ENCODE measurements around the gene SLC9A1.
"Not testable (repeated sequence)": the region's sequence is repeated elsewhere in the genome, so short reads cannot be mapped to it uniquely, and the experiment has no call there.

SLC9A1 gene

GRCh38 chr1:27135541-27136235, 19.2 kb downstream of the SLC9A1 start:
- DNase-seq: no peak

- no peak for DNase-seq
These were observed 20.9 kb downstream of the SLC9A1 start for GRCh38 chr1:27133991-27134390.

GRCh38 chr1:27133158-27133557, 21.8 kb downstream of the SLC9A1 start:
- no peak for DNase-seq

GRCh38 chr1:27132624-27133023, 22.3 kb downstream of the SLC9A1 start:
- no peak for DNase-seq

GRCh38 chr1:27132147-27132546, 22.8 kb downstream of the SLC9A1 start:
- DNase-seq: no peak

GRCh38 chr1:27130798-27131197, 24.1 kb downstream of the SLC9A1 start:
- no peak for DNase-seq

GRCh38 chr1:27129225-27129624, 25.7 kb downstream of the SLC9A1 start:
- no peak for DNase-seq

- no peak for DNase-seq
These were observed 27.5 kb downstream of the SLC9A1 start for GRCh38 chr1:27127419-27127818.

GRCh38 chr1:27126391-27126790, 28.5 kb downstream of the SLC9A1 start:
- no peak for DNase-seq

- DNase-seq: not testable (repeated sequence)
These were observed 29.8 kb downstream of the SLC9A1 start for GRCh38 chr1:27125125-27125524.

GRCh38 chr1:27124405-27124804, 30.5 kb downstream of the SLC9A1 start:
- no peak for DNase-seq

GRCh38 chr1:27122652-27123051, 32.3 kb downstream of the SLC9A1 start:
- peak in 19 of 56 donors; percentile 8 to 84 (median 41) for DNase-seq

- DNase-seq: no peak
These were observed 34.1 kb downstream of the SLC9A1 start for GRCh38 chr1:27120854-27121253.

GRCh38 chr1:27118440-27118689, 36.6 kb downstream of the SLC9A1 start:
- DNase-seq: no peak

GRCh38 chr1:27117733-27118439, 37.0 kb downstream of the SLC9A1 start:
- DNase-seq: no peak

GRCh38 chr1:27116697-27117096, 38.2 kb downstream of the SLC9A1 start:
- DNase-seq: no peak

GRCh38 chr1:27116232-27116631, 38.7 kb downstream of the SLC9A1 start:
- peak in 1 of 56 donors; percentile 19 for DNase-seq

- peak in 3 of 56 donors; percentile 3 to 23 (median 16) for DNase-seq
These were observed 40.4 kb downstream of the SLC9A1 start for GRCh38 chr1:27114546-27114945.

- no peak for DNase-seq
These were observed 41.1 kb downstream of the SLC9A1 start for GRCh38 chr1:27113861-27114260.

- DNase-seq: peak in 22 of 56 donors; percentile 9 to 52 (median 34)
These were observed 43.0 kb downstream of the SLC9A1 start for GRCh38 chr1:27111626-27112573.

GRCh38 chr1:27109103-27109822, 45.7 kb downstream of the SLC9A1 start:
- DNase-seq: no peak
